GM23248 (cell line): ENCODE data around the gene CCDC74B.
"Not testable (repeated sequence)": the region's sequence is repeated elsewhere in the genome, so short reads cannot be mapped to it uniquely, and the experiment has no call there.

Experiments
- EZH2 ChIP-seq: fragments of 200-600 bp; sonication (generic); IDR thresholded peaks from 2 replicates; pipeline ENCODE4 v1.6.1; 2018; ENCODE audit warnings: antibody characterized with exemption, mild to moderate bottlenecking; ENCODE audit not compliant: insufficient read depth, poor library complexity, severe bottlenecking
- EZH2phosphoT487 ChIP-seq: fragments of 200-600 bp; sonication (generic); IDR thresholded peaks from 2 replicates; pipeline ENCODE4 v1.6.1; 2018; ENCODE audit warnings: antibody characterized with exemption, moderate library complexity, mild to moderate bottlenecking, low read depth; ENCODE audit not compliant: insufficient read depth

GRCh38 chr2:130140516-130140915 lies 4.4 kb downstream of the CCDC74B start:
- not testable (repeated sequence) for TF ChIP-seq EZH2, EZH2phosphoT487
